CD8-positive, alpha-beta memory T cell (primary cell): ENCODE measurements around the gene TMEM169. TPM values are rescaled to one million over a fixed set of nuclear protein-coding genes. Genes with fewer than 3 reads are reported as not detected.

Experiments used
- CTCF ChIA-PET: fragments of 350-600 bp; sonication (Branson Sonifier 250); formaldehyde crosslinking; loops from one replicate; lab custom pipeline; 2021; ENCODE audit warnings: antibody characterized with exemption; lab: Charles Lee
- POLR2A ChIA-PET: fragments of 350-600 bp; sonication (Branson Sonifier 250); formaldehyde crosslinking; loops from one replicate; lab custom pipeline; 2021; ENCODE audit warnings: antibody characterized with exemption; lab: Charles Lee
- DNase-seq, 5 donors: peaks; one replicate each; pipeline versions ENCODE4 v3.0.0 to v3.0.0-alpha.2; 2020 to 2022; ENCODE audit warnings: mixed read lengths in 1 of 5
- H3K27ac ChIP-seq: one replicate; pipeline ENCODE4 v1.7.0; 2013; ENCODE audit warnings: low read depth, mild to moderate bottlenecking, low read length, moderate library complexity
- H3K27me3 ChIP-seq: 2 replicates; pipeline ENCODE4 v1.7.0; 2013; ENCODE audit warnings: low read length, mild to moderate bottlenecking; ENCODE audit not compliant: insufficient read depth, poor library complexity, severe bottlenecking
- H3K36me3 ChIP-seq: 2 replicates; pipeline ENCODE4 v1.7.0; 2013; ENCODE audit warnings: mild to moderate bottlenecking, low read length, moderate library complexity; ENCODE audit not compliant: insufficient read depth
- H3K4me1 ChIP-seq: 2 replicates; pipeline ENCODE4 v1.7.0; 2013; ENCODE audit warnings: mild to moderate bottlenecking, low read length, moderate library complexity; ENCODE audit not compliant: insufficient read depth
- H3K4me3 ChIP-seq: 2 replicates; pipeline ENCODE4 v1.7.0; 2013; ENCODE audit warnings: mild to moderate bottlenecking, low read length
- H3K9me3 ChIP-seq: 2 replicates; pipeline ENCODE4 v1.7.0; 2013; ENCODE audit warnings: mild to moderate bottlenecking, low read length
- H3K27ac Mint-ChIP-seq, 8 donors: one replicate each; pipeline ENCODE4 v1.8.0; 2020 to 2021; ENCODE audit warnings: mixed read lengths in 8 of 8, mild to moderate bottlenecking in 6 of 8, inconsistent platforms in 3 of 8, moderate library complexity in 3 of 8
- H3K27me3 Mint-ChIP-seq, 2 donors: one replicate each; pipeline ENCODE4 v1.8.0; 2020 to 2021; ENCODE audit warnings: mixed read lengths in 2 of 2, mild to moderate bottlenecking in 1 of 2, moderate library complexity in 1 of 2
- H3K36me3 Mint-ChIP-seq, 3 donors: one replicate each; pipeline ENCODE4 v1.8.0; 2020 to 2021; ENCODE audit warnings: mixed read lengths in 3 of 3, inconsistent platforms in 1 of 3, mild to moderate bottlenecking in 1 of 3
- H3K4me1 Mint-ChIP-seq, 3 donors: one replicate each; pipeline ENCODE4 v1.8.0; 2020 to 2021; ENCODE audit warnings: mixed read lengths in 3 of 3, inconsistent platforms in 1 of 3, mild to moderate bottlenecking in 1 of 3
- H3K4me3 Mint-ChIP-seq, 7 donors: one replicate each; pipeline ENCODE4 v1.8.0; 2020 to 2021; ENCODE audit warnings: mixed read lengths in 7 of 7, mild to moderate bottlenecking in 6 of 7, moderate library complexity in 4 of 7, inconsistent platforms in 2 of 7
- H3K9me3 Mint-ChIP-seq, 5 donors: one replicate each; pipeline ENCODE4 v1.8.0; 2020 to 2022; ENCODE audit warnings: mixed read lengths in 5 of 5, mild to moderate bottlenecking in 3 of 5, moderate library complexity in 2 of 5, inconsistent platforms in 1 of 5
- polyA plus RNA-seq: library from polyadenylated mRNA; unstranded; fragments of 300-500 nt; fragmentation: Illumina TruSeq; gene quantifications from one replicate; pipeline ENCODE4 v1.2.3, GENCODE V29; 2021
- total RNA-seq, 2 experiments: library from RNA; stranded (reverse); gene quantifications; one replicate each; pipeline ENCODE4 v1.2.3, GENCODE V29; 2021

The TMEM169 gene
- total and polyA plus RNA-seq, 3 experiments from 2014 or later, result 0.63 to 1.1 (median 0.73) TPM

GRCh38 chr2:216044883-216045486, 36.7 kb upstream of the TMEM169 start:
- POLR2A ChIA-PET, result interaction anchor here (1.0 kb wide), 1 partner anchor 64 kb away, joined by 3 read pairs; no protein-coding TSS in a partner anchor

GRCh38 chr2:216047397-216047796, 34.3 kb upstream of the TMEM169 start:
- no peaks in the 10 kb centered on the region for H3K27me3 Mint-ChIP-seq
- no peaks in the 10 kb centered on the region for H3K9me3 Mint-ChIP-seq
- H3K4me1 Mint-ChIP-seq, result no peaks in the 10 kb centered on the region
- CTCF ChIA-PET, result interaction anchor here (1.5 kb wide), 1 partner anchor 67 kb away, joined by 4 read pairs; no protein-coding TSS in a partner anchor
- no peaks in the 10 kb centered on the region for H3K9me3 ChIP-seq
- no peak overlapping the region for H3K27ac ChIP-seq
- no peak overlapping the region for H3K4me3 ChIP-seq
- H3K4me1 ChIP-seq, result no peaks in the 10 kb centered on the region
- DNase-seq, result no peak
- no peak overlapping the region for H3K4me3 Mint-ChIP-seq
- peaks cover 7% of the 10 kb centered on the region for H3K36me3 ChIP-seq
- POLR2A ChIA-PET, result no interaction called here
- H3K27me3 ChIP-seq, result no peaks in the 10 kb centered on the region
- H3K36me3 Mint-ChIP-seq, result peaks cover 6 to 54% (median 20%) of the 10 kb centered on the region in 3 donors
- no peak overlapping the region for H3K27ac Mint-ChIP-seq

More at GRCh38 chr2:216044883-216045486, 36.7 kb upstream of the TMEM169 start:
- Mint-ChIP-seq H3K36me3 (peaks cover 6 to 60% (median 17%) of the 10 kb centered on the region in 3 donors), H3K27me3 (no peaks in the 10 kb centered on the region), H3K9me3 (no peaks in the 10 kb centered on the region), H3K4me1 (no peaks in the 10 kb centered on the region), H3K4me3 (no peak overlapping the region), H3K27ac (peak overlapping the region in 2 of 8 donors; percentile 43 to 82)
- no peak for DNase-seq
- Histone ChIP-seq H3K27ac (no peak overlapping the region), H3K27me3 (no peaks in the 10 kb centered on the region), H3K36me3 (peaks cover 10% of the 10 kb centered on the region), H3K4me1 (no peaks in the 10 kb centered on the region), H3K4me3 (no peak overlapping the region), H3K9me3 (no peaks in the 10 kb centered on the region)
- CTCF ChIA-PET, result interaction anchor here (1.2 to 1.3 kb wide), 2 partner anchors 11 to 67 kb away, joined by 3 read pairs; no protein-coding TSS in a partner anchor

GRCh38 chr2:216049452-216049851, 32.3 kb upstream of the TMEM169 start:
- ChIA-PET POLR2A (no interaction called here), CTCF (interaction anchor here (0.8 to 1.1 kb wide), 2 partner anchors 16 to 18 kb away, joined by 3 read pairs; no protein-coding TSS in a partner anchor)
- no peak for DNase-seq
- H3K9me3 Mint-ChIP-seq, result no peaks in the 10 kb centered on the region
- no peak overlapping the region for H3K4me3 Mint-ChIP-seq
- no peak overlapping the region for H3K27ac Mint-ChIP-seq
- H3K4me3 ChIP-seq, result no peak overlapping the region
- peaks cover 1 to 42% (median 16%) of the 10 kb centered on the region in 3 donors for H3K36me3 Mint-ChIP-seq
- no peaks in the 10 kb centered on the region for H3K4me1 ChIP-seq
- H3K4me1 Mint-ChIP-seq, result no peaks in the 10 kb centered on the region
- no peak overlapping the region for H3K27ac ChIP-seq
- H3K36me3 ChIP-seq, result no peaks in the 10 kb centered on the region
- no peaks in the 10 kb centered on the region for H3K9me3 ChIP-seq
- H3K27me3 Mint-ChIP-seq, result no peaks in the 10 kb centered on the region
- no peaks in the 10 kb centered on the region for H3K27me3 ChIP-seq

GRCh38 chr2:216051350-216051749, 30.4 kb upstream of the TMEM169 start:
- Mint-ChIP-seq H3K27ac (no peak overlapping the region), H3K27me3 (no peaks in the 10 kb centered on the region), H3K9me3 (no peaks in the 10 kb centered on the region), H3K36me3 (peaks cover 12 to 40% (median 17%) of the 10 kb centered on the region in 3 donors), H3K4me1 (peaks cover 0 to 10% (median 4%) of the 10 kb centered on the region in 3 donors), H3K4me3 (no peak overlapping the region)
- Histone ChIP-seq H3K4me3 (no peak overlapping the region), H3K4me1 (no peaks in the 10 kb centered on the region), H3K9me3 (no peaks in the 10 kb centered on the region), H3K36me3 (no peaks in the 10 kb centered on the region), H3K27me3 (no peaks in the 10 kb centered on the region), H3K27ac (no peak overlapping the region)
- POLR2A ChIA-PET, result no interaction called here
- DNase-seq, result no peak
- CTCF ChIA-PET, result interaction anchor here (0.6 to 1.8 kb wide), 7 partner anchors 14 to 378 kb away, joined by 3 to 6 read pairs (median 4); partner anchors contain the start of genes PECR and TMEM169

GRCh38 chr2:216052420-216052819, 29.3 kb upstream of the TMEM169 start:
- Histone ChIP-seq H3K27me3 (no peaks in the 10 kb centered on the region), H3K36me3 (no peaks in the 10 kb centered on the region), H3K9me3 (no peaks in the 10 kb centered on the region), H3K4me3 (no peak overlapping the region), H3K27ac (no peak overlapping the region), H3K4me1 (peaks cover 7% of the 10 kb centered on the region)
- H3K4me1 Mint-ChIP-seq, result peaks cover 8 to 18% (median 13%) of the 10 kb centered on the region in 3 donors
- POLR2A ChIA-PET, result no interaction called here
- no peaks in the 10 kb centered on the region for H3K27me3 Mint-ChIP-seq
- H3K4me3 Mint-ChIP-seq, result no peak overlapping the region
- H3K9me3 Mint-ChIP-seq, result no peaks in the 10 kb centered on the region
- no peak overlapping the region for H3K27ac Mint-ChIP-seq
- peaks cover 12 to 36% (median 17%) of the 10 kb centered on the region in 3 donors for H3K36me3 Mint-ChIP-seq
- CTCF ChIA-PET, result interaction anchor here (1.8 kb wide), 1 partner anchor 15 kb away, joined by 6 read pairs; no protein-coding TSS in a partner anchor
- no peak for DNase-seq

GRCh38 chr2:216055680-216056079, 26.0 kb upstream of the TMEM169 start:
- Histone ChIP-seq H3K9me3 (no peaks in the 10 kb centered on the region), H3K27me3 (no peaks in the 10 kb centered on the region), H3K27ac (no peak overlapping the region), H3K4me3 (no peak overlapping the region), H3K4me1 (peaks cover 20% of the 10 kb centered on the region), H3K36me3 (no peaks in the 10 kb centered on the region)
- CTCF ChIA-PET, result no interaction called here
- DNase-seq, result no peak
- POLR2A ChIA-PET, result no interaction called here
- peaks cover 11 to 22% (median 18%) of the 10 kb centered on the region in 3 donors for H3K36me3 Mint-ChIP-seq
- no peaks in the 10 kb centered on the region for H3K9me3 Mint-ChIP-seq
- peak overlapping the region in 1 of 7 donors; percentile 7 for H3K4me3 Mint-ChIP-seq
- H3K27ac Mint-ChIP-seq, result peak overlapping the region in 3 of 8 donors; percentile 25 to 66 (median 58)
- no peaks in the 10 kb centered on the region for H3K27me3 Mint-ChIP-seq
- H3K4me1 Mint-ChIP-seq, result peaks cover 30 to 41% (median 37%) of the 10 kb centered on the region in 3 donors

GRCh38 chr2:216056739-216057138, 25.0 kb upstream of the TMEM169 start:
- H3K27ac Mint-ChIP-seq, result peak overlapping the region in 7 of 8 donors; percentile 84 to 99 (median 97)
- peak overlapping the region in 5 of 7 donors; percentile 13 to 86 (median 32) for H3K4me3 Mint-ChIP-seq
- no peaks in the 10 kb centered on the region for H3K36me3 ChIP-seq
- no peaks in the 10 kb centered on the region for H3K27me3 ChIP-seq
- no peak overlapping the region for H3K27ac ChIP-seq
- ChIA-PET POLR2A (no interaction called here), CTCF (no interaction called here)
- no peaks in the 10 kb centered on the region for H3K27me3 Mint-ChIP-seq
- no peaks in the 10 kb centered on the region for H3K9me3 Mint-ChIP-seq
- H3K4me1 ChIP-seq, result peaks cover 20% of the 10 kb centered on the region
- peaks cover 9 to 21% (median 18%) of the 10 kb centered on the region in 3 donors for H3K36me3 Mint-ChIP-seq
- H3K4me3 ChIP-seq, result no peak overlapping the region
- no peak for DNase-seq
- H3K9me3 ChIP-seq, result no peaks in the 10 kb centered on the region
- peaks cover 30 to 41% (median 37%) of the 10 kb centered on the region in 3 donors for H3K4me1 Mint-ChIP-seq

- Histone ChIP-seq H3K9me3 (no peaks in the 10 kb centered on the region), H3K4me1 (peaks cover 20% of the 10 kb centered on the region), H3K27ac (peak overlapping the region; percentile 66), H3K27me3 (no peaks in the 10 kb centered on the region), H3K36me3 (no peaks in the 10 kb centered on the region), H3K4me3 (peak overlapping the region; percentile 50)
- CTCF ChIA-PET, result interaction anchor here (1.0 to 1.6 kb wide), 5 partner anchors 24 to 52 kb away, joined by 3 to 8 read pairs (median 4); partner anchors contain the start of genes PECR and TMEM169
- DNase-seq, result peak; percentile 28 to 78 (median 71)
- H3K4me3 Mint-ChIP-seq, result peak overlapping the region; percentile 29 to 86 (median 82)
- H3K36me3 Mint-ChIP-seq, result peaks cover 12 to 27% (median 18%) of the 10 kb centered on the region in 3 donors
- POLR2A ChIA-PET, result interaction anchor here (0.5 to 1.0 kb wide), 5 partner anchors 12 to 124 kb away, joined by 3 to 7 read pairs (median 3); partner anchors contain the start of gene XRCC5
- H3K4me1 Mint-ChIP-seq, result peaks cover 31 to 41% (median 37%) of the 10 kb centered on the region in 3 donors
- peak overlapping the region; percentile 84 to 99 (median 98) for H3K27ac Mint-ChIP-seq
- no peaks in the 10 kb centered on the region for H3K9me3 Mint-ChIP-seq
- no peaks in the 10 kb centered on the region for H3K27me3 Mint-ChIP-seq
Observed at GRCh38 chr2:216057688-216058193, 24.0 kb upstream of the TMEM169 start.
